ENCODE results near the gene TMEM163.
"Not testable (repeated sequence)": the region's sequence is repeated elsewhere in the genome, so short reads cannot be mapped to it uniquely, and the experiment has no call there.

The TMEM163 gene

GRCh38 chr2:134581877-134582546, 136.8 kb downstream of the TMEM163 start:
- no peak for DNase-seq (ENCODE audit: low read depth, low spot score)

GRCh38 chr2:134578316-134578715, 140.5 kb downstream of the TMEM163 start:
- no peak for DNase-seq (ENCODE audit: low read depth, low spot score)

GRCh38 chr2:134576478-134576877, 142.3 kb downstream of the TMEM163 start:
- no peak for DNase-seq (ENCODE audit: low read depth, low spot score)

GRCh38 chr2:134575888-134576287, 142.9 kb downstream of the TMEM163 start:
- DNase-seq (ENCODE audit: low read depth, low spot score) = no peak

GRCh38 chr2:134574611-134575330, 144.0 kb downstream of the TMEM163 start:
- DNase-seq (ENCODE audit: low read depth, low spot score) = no peak

- no peak for DNase-seq (ENCODE audit: low read depth, low spot score)
Measured at GRCh38 chr2:134573724-134574123, 145.1 kb downstream of the TMEM163 start.

- no peak for DNase-seq (ENCODE audit: low read depth, low spot score)
Measured at GRCh38 chr2:134573085-134573370, 145.8 kb downstream of the TMEM163 start.

- DNase-seq (ENCODE audit: low read depth, low spot score) = no peak
Measured at GRCh38 chr2:134572314-134573084, 146.3 kb downstream of the TMEM163 start.

GRCh38 chr2:134570676-134571075, 148.1 kb downstream of the TMEM163 start:
- no peak for DNase-seq (ENCODE audit: low read depth, low spot score)

- DNase-seq (ENCODE audit: low read depth, low spot score) = no peak
Measured at GRCh38 chr2:134568413-134568812, 150.4 kb downstream of the TMEM163 start.

GRCh38 chr2:134567666-134568065, 151.1 kb downstream of the TMEM163 start:
- DNase-seq (ENCODE audit: low read depth, low spot score) = no peak

- DNase-seq (ENCODE audit: low read depth, low spot score) = not testable (repeated sequence)
Measured at GRCh38 chr2:134564955-134565354, 153.8 kb downstream of the TMEM163 start.

- DNase-seq (ENCODE audit: low read depth, low spot score) = no peak
Measured at GRCh38 chr2:134564549-134564948, 154.3 kb downstream of the TMEM163 start.

GRCh38 chr2:134558208-134558830, 160.5 kb downstream of the TMEM163 start:
- no peak for DNase-seq (ENCODE audit: low read depth, low spot score)

- DNase-seq (ENCODE audit: low read depth, low spot score) = no peak
Measured at GRCh38 chr2:134555411-134555810, 163.4 kb downstream of the TMEM163 start.

- no peak for DNase-seq (ENCODE audit: low read depth, low spot score)
Measured at GRCh38 chr2:134553657-134554056, 165.1 kb downstream of the TMEM163 start.

GRCh38 chr2:134550566-134551164, 168.1 kb downstream of the TMEM163 start:
- DNase-seq (ENCODE audit: low read depth, low spot score) = no peak

- no peak for DNase-seq (ENCODE audit: low read depth, low spot score)
Measured at GRCh38 chr2:134549104-134549503, 169.7 kb downstream of the TMEM163 start.

- no peak for DNase-seq (ENCODE audit: low read depth, low spot score)
Measured at GRCh38 chr2:134540990-134541389, 177.8 kb downstream of the TMEM163 start.

GRCh38 chr2:134539981-134540380, 178.8 kb downstream of the TMEM163 start:
- DNase-seq (ENCODE audit: low read depth, low spot score) = no peak

- no peak for DNase-seq (ENCODE audit: low read depth, low spot score)
Measured at GRCh38 chr2:134537702-134538101, 181.1 kb downstream of the TMEM163 start.

- no peak for DNase-seq (ENCODE audit: low read depth, low spot score)
Measured at GRCh38 chr2:134537121-134537520, 181.7 kb downstream of the TMEM163 start.
